Measurements from ENCODE around the gene SCNN1G.

SCNN1G gene

GRCh38 chr16:23254338-23254737, 71.8 kb downstream of the SCNN1G start:
- TF ChIP-seq CTCF (IDR thresholded peaks at IDR 0.05; ENCODE audit: insufficient read depth, low read depth, low read length, missing control alignments), result no peak
- peak; percentile 16 for DNase-seq (ENCODE audit: low read depth)
- no peak overlapping the region for H3K4me3 ChIP-seq (ENCODE audit: low read length)

GRCh38 chr16:23255000-23255399, 72.5 kb downstream of the SCNN1G start:
- TF ChIP-seq CTCF (IDR thresholded peaks at IDR 0.05; ENCODE audit: insufficient read depth, low read depth, low read length, missing control alignments), result no peak
- DNase-seq (ENCODE audit: low read depth), result no peak
- H3K4me3 ChIP-seq (ENCODE audit: low read length), result no peak overlapping the region

- TF ChIP-seq CTCF (IDR thresholded peaks at IDR 0.05; ENCODE audit: insufficient read depth, low read depth, low read length, missing control alignments), result no peak
- no peak overlapping the region for H3K4me3 ChIP-seq (ENCODE audit: low read length)
- no peak for DNase-seq (ENCODE audit: low read depth)
Measured at GRCh38 chr16:23256440-23256839, 73.9 kb downstream of the SCNN1G start.

GRCh38 chr16:23257682-23258081, 75.1 kb downstream of the SCNN1G start:
- TF ChIP-seq CTCF (IDR thresholded peaks at IDR 0.05; ENCODE audit: insufficient read depth, low read depth, low read length, missing control alignments), result no peak
- DNase-seq (ENCODE audit: low read depth), result peak; percentile 66
- no peak overlapping the region for H3K4me3 ChIP-seq (ENCODE audit: low read length)

- TF ChIP-seq CTCF (IDR thresholded peaks at IDR 0.05; ENCODE audit: insufficient read depth, low read depth, low read length, missing control alignments), result peak; percentile 13
Measured at GRCh38 chr16:23258919-23259237, 76.3 kb downstream of the SCNN1G start.

More at GRCh38 chr16:23258919-23259237, 76.3 kb downstream of the SCNN1G start:
- DNase-seq (ENCODE audit: low read depth), result peak; percentile 58
- no peak overlapping the region for H3K4me3 ChIP-seq (ENCODE audit: low read length)

Measured in epithelial cell of esophagus (primary cell).